KOPT-K1 (cell line): ENCODE measurements around the gene MCTP1.

Experiments used
- H3K27ac ChIP-seq: fragments of 200-600 bp; sonication (generic); 2 replicates; pipeline ENCODE4 v1.5.1; 2016; ENCODE audit warnings: antibody characterized with exemption, mild to moderate bottlenecking, low read depth, low read length; ENCODE audit not compliant: poor library complexity, severe bottlenecking
- H3K36me3 ChIP-seq: fragments of 200-600 bp; sonication (generic); 2 replicates; pipeline ENCODE4 v1.5.1; 2017; ENCODE audit warnings: antibody characterized with exemption, mild to moderate bottlenecking, low read length, moderate library complexity; ENCODE audit not compliant: insufficient read depth
- H3K9me3 ChIP-seq: fragments of 200-600 bp; sonication (generic); 2 replicates; pipeline ENCODE4 v1.5.1; 2017; ENCODE audit warnings: antibody characterized with exemption, low read length, mild to moderate bottlenecking; ENCODE audit not compliant: insufficient read depth, poor library complexity, severe bottlenecking

Gene MCTP1

DNA sequence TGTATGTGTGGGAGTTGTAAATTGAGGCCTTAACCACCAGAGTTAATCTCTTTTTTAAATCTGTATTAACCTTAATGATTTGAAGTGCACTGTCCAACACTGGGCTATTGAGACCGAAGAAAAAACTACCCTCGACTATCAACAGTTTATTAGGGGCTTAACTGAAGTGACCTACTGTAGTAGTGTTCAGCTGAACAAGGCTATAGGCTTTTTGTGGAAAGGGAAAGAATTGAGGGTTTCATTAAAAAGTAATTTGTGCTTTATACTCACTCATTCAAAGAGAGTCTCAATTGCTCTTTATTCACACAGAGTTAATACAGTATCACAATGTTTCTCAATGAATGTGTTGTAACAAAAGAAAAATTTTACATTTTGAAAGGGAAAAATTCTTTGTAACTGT is 399.0 kb downstream of the MCTP1 start:
- H3K9me3 ChIP-seq, result no peaks in the 10 kb centered on the region
- H3K27ac ChIP-seq, result no peak overlapping the region
- H3K36me3 ChIP-seq, result no peaks in the 10 kb centered on the region

DNA sequence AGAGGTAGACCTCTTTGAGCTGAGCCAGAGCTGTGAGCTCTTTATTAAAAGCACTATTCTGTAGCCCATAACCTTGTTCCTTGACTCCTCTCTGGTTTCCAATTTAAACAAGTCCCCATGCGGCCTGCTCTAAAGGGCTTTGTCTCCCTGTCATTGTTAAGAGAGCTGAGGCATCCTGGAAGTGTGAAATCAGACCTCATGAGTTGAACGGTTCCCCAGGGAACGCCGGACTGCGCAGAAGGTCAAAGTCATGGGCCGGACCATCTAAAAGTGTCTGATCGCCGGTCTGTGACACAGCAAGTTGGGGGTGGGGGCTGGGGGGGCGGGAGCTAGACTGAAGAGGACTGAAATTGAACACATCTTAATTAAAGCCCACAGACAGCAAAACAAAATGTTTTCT is 400.6 kb downstream of the MCTP1 start:
- no peaks in the 10 kb centered on the region for H3K36me3 ChIP-seq
- no peak overlapping the region for H3K27ac ChIP-seq
- no peaks in the 10 kb centered on the region for H3K9me3 ChIP-seq

DNA sequence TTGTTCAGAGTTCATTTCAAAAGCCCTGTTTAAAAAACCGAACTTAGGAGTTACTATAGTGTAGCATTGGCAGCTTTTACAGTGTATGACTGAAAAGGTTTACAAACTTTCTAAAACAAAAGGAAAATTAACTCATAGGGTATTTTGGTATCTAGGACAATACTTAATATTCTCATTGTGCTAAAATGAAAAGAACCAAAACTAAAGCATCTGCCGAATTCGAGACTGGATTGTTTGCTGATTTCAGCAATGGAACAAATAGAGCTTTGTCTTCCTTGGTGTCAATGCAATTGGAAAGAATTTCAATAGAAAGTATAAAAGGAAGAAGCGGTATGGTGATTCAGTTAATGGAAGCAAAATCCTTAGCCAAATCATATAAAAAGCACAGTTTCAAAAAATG is 412.4 kb downstream of the MCTP1 start:
- H3K27ac ChIP-seq, result no peak overlapping the region
- no peaks in the 10 kb centered on the region for H3K9me3 ChIP-seq
- H3K36me3 ChIP-seq, result no peaks in the 10 kb centered on the region

DNA sequence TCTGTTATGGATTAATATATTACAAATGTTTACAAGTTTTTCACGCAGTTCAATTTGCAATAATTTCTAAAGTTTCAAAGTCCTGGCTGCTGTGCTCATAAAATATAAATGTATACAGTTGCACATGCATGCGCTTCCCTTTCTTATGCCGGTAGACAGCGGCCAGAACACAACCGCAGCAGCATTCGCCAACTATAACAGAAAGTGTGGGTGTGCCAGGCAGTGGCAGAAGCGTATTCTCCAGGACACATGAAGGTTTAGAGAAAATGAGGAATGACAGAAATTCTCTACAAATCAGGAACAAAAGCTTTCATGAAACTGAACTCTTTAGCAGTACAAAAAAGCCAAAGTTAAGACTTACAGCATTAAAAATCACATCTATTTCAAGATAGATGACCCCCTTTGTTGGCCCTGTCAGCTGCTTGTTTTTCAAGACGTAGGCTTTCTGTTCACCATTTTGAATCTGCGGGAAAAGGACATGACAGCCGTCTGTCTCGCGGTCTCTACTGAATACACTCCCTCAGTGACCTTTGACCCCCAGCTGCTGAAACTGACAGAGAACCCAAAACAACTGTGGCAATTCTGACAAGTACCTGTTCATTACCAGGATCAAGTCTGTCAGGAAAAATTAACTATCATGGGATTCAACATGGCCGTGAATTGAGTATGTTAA is 414.2 kb downstream of the MCTP1 start:
- Histone ChIP-seq H3K27ac (no peak overlapping the region), H3K9me3 (no peaks in the 10 kb centered on the region), H3K36me3 (no peaks in the 10 kb centered on the region)

DNA sequence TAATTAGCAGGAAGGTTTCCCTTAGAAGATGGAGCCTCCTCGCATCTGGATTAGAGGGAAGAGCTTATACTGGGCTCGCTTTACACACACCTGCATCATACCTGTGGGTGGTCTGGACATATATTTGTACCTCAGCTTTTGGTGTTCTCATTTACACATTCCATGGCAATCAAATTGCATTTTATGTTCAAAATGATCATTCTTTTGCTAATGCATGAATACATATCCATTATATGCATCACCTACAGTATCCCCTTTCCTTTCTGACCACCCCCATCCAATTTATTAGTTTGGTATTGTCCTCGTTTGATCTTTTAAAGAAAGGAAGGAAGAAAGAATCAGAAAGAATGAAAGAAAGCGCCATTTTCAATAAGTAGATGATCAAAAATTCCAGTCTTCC is 415.0 kb downstream of the MCTP1 start:
- Histone ChIP-seq H3K36me3 (no peaks in the 10 kb centered on the region), H3K27ac (no peak overlapping the region), H3K9me3 (no peaks in the 10 kb centered on the region)

DNA sequence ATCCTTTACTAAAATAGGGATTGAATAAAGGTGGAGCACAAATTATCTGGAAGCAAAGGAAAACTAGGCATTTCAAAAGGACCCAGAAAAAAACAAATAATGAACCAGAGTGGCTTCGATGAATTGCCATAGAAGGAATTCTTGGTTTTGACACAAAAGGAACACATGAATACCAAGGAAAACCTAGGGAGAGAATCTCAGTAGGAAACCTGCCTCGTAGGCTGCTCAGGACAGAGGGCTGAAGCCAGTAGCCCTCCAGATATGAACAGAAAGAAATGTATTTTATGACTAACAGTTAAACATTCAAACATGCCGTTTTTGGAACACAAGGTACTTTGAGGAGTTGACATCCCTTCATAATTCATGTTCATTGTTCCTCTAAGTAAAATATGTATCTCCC is 420.9 kb downstream of the MCTP1 start:
- Histone ChIP-seq H3K27ac (no peak overlapping the region), H3K36me3 (no peaks in the 10 kb centered on the region), H3K9me3 (no peaks in the 10 kb centered on the region)

DNA sequence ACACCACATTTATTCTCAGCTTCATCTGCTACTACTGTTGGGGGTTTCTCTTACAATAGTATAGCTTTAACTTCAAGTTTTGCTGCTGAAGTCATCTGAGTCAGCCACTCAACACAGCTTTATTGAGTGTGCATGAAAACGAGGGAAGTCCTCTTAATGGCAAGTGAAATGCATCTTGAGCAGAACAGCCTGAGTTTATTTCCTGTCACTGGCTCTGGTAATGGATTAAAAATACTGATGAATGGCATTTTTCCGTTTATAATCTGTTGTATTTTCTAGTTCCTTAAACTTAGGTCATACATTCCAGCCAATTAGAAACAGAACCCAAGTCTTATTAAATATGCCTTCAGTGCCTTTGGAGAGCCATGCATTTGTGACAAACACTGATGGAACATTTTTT is 427.8 kb downstream of the MCTP1 start:
- Histone ChIP-seq H3K27ac (no peak overlapping the region), H3K36me3 (no peaks in the 10 kb centered on the region), H3K9me3 (no peaks in the 10 kb centered on the region)

DNA sequence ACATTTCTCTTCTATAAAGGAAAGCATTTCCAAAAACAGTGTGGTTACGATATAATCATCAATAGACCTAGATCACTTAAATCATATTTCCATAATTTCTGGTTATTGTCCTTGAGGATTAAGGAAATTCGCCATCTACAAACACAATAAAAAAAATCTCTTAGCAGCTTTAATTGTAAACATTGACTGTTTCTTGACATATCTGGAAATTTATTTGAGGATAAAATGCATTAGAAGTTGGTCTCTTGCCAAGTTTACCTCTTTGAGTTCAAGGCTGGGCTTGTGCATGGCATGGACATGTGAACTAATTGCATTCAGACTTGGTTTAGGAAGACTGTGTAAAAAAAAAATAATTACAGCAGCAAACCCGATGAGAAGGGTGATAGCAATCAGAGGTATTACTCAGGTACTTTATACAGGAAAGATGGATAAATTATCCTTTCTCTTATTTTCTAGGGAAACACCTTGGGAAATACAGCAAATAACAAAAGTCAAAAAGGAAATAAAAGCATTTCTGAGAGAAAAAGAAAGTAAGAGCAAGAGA is 428.6 kb downstream of the MCTP1 start:
- H3K36me3 ChIP-seq, result no peaks in the 10 kb centered on the region
- H3K27ac ChIP-seq, result no peak overlapping the region
- H3K9me3 ChIP-seq, result no peaks in the 10 kb centered on the region

DNA sequence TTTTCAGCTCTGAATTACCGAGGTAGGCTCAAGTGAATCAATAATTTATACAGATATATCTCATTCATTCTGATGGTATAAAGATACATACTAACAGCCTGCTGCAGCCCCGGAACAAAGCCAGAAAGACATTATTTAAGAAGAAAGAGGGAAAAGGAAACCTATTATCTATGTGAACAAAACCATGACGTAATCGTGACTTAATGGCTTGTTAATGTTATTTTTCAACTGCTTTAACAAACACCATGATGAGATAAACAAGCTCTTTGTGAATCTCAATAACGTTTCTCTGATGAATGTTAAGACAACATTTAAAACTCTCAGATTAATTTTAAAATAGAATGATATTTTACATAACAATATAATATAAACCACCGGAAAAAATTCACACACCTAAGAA is 429.4 kb downstream of the MCTP1 start:
- H3K36me3 ChIP-seq, result no peaks in the 10 kb centered on the region
- H3K9me3 ChIP-seq, result no peaks in the 10 kb centered on the region
- H3K27ac ChIP-seq, result no peak overlapping the region

DNA sequence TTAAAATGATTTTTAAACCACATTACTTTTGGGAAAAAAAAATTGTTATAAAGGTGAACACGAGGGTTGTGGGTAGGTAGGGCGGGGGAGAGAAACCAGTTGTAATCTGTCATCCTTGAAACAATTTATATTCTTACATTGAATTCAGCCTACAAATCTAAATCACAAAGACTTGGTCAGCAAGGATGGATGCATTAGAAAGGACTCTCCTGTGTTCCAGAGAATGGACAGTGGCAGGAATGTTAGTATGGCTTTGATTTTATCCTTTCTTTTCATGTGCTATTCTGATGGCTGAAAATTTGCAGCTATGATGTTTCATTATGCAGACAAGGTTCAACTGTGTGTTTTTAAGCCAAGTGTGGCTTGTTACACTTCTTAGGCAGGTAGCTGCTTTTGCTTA is 431.8 kb downstream of the MCTP1 start:
- no peaks in the 10 kb centered on the region for H3K9me3 ChIP-seq
- no peak overlapping the region for H3K27ac ChIP-seq
- no peaks in the 10 kb centered on the region for H3K36me3 ChIP-seq

DNA sequence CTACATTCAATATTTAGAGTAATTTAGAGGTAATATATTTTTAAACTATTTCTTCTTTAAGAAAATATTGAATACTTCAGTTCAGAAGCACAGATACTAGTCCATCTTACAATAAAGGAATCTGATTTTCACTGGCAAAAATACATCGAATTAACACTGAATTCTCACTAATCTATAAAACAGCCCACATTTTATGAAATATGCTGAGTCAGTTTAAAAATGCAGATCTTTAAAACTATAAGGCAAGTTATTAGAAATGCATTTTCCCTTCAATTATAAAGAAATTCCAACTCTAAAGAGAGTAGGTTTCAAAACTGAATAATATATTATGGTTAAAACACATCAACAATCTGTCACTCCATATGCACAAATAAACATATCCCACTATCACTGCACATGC is 433.9 kb downstream of the MCTP1 start:
- no peak overlapping the region for H3K27ac ChIP-seq
- H3K9me3 ChIP-seq, result no peaks in the 10 kb centered on the region
- no peaks in the 10 kb centered on the region for H3K36me3 ChIP-seq

DNA sequence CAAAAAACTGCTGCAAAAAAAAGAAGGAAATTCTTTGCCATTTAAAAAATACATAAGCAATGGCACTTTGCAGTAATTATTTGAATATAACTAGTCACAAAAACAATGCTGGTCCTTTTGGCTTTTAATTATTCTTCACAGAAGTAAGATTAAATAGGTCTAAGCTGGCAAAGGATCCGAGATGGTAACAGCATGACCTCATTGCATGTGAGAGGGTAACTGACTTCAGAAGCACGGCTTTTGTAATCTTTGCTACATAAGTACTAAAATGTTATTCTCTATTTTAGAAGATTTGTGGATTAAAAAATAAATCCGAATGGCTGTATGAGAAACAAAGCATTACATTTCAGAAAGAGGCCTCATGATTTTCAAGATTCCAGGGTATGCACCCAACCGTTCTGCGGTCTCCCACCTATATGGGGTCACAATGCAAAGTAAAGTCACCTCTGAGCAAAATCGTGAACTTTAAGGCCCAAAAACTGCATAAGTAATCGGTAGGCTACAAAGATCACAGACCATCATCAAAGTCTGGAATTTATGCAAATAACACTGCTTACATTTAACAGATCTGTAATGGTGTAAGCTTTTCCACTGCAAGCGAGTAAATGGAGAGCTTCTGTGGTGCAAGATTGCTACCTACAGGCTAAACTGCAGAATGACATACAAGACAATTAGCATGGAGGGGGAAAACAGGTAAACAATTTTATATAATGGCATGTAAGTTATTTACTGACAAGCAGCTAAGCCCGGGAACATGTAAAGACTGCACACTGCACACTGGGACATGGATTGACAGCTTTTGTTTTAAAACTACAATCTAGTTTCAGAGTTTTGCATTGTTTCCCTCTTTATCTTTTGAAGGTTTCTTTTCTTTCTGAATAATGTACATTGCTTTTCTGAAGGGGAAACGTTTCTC is 434.8 kb downstream of the MCTP1 start:
- no peaks in the 10 kb centered on the region for H3K9me3 ChIP-seq
- H3K36me3 ChIP-seq, result no peaks in the 10 kb centered on the region
- peak overlapping the region; percentile 63 for H3K27ac ChIP-seq

DNA sequence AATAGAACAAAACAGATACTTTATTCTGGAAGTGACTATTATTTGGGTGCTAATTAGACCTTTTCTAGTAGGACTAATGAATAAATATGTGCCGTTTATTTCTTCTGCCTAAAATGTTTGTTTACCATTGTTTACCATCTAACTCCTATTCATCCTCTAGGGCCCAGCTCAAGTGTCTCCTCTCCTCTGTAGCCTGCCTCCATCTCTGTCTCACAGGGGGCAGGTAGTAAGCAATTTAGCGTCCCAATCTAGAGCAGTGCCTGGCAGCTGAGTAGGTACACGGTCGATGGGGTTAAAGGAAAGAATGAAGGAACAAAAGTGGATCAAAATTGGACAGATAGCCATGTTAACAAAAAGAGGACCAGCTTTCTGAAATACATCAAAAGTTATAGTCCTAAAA is 435.6 kb downstream of the MCTP1 start:
- Histone ChIP-seq H3K27ac (peak overlapping the region; percentile 63), H3K36me3 (no peaks in the 10 kb centered on the region), H3K9me3 (no peaks in the 10 kb centered on the region)

DNA sequence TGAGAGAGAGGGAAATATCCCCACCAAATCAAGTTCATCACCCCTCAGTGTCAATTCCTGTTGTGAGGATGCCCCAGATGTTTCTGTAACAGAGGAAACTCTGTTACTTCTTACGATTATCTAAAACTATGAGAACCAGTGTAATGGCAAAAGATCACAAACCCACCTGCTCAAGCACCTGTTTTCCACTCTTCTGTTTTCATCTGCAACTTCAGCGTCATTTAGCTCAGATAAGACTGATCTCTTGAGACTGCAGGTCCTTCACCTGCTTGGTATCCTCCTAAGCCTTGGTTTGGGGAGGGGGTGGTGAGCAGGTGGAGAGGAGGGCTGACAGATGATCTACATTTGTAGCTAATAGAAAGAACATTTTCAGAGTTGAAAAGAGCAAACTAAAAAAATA is 437.2 kb downstream of the MCTP1 start:
- Histone ChIP-seq H3K9me3 (no peaks in the 10 kb centered on the region), H3K36me3 (no peaks in the 10 kb centered on the region), H3K27ac (peak overlapping the region; percentile 17)

DNA sequence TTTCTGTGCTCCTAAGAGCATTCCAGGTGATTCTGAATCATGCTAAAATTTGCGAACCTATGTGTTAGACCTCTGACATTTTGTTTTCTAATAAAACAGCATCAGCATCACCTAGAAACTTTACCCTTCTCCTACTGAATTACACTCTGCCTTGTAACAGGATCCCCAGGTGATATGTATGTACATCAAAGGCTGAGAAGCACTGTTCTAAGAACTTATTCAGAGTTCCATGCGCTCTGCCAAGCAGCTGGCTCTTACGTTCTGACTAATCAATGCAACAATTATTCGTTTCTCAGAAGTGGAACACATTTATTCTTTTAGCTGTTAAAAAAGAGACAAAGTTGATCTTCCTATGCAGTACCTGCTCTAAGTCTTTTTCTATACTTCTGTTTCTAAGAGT is 437.9 kb downstream of the MCTP1 start:
- H3K9me3 ChIP-seq, result no peaks in the 10 kb centered on the region
- peak overlapping the region; percentile 22 for H3K27ac ChIP-seq
- no peaks in the 10 kb centered on the region for H3K36me3 ChIP-seq
